ENCODE measurements around the gene PRKCSH. TPM values are rescaled to one million over a fixed set of nuclear protein-coding genes. Genes with fewer than 3 reads are reported as not detected.
"Not testable (repeated sequence)": the region's sequence is repeated elsewhere in the genome, so short reads cannot be mapped to it uniquely, and the experiment has no call there.

PRKCSH gene
- total RNA-seq, 2 experiments from 2014 or later: 321 to 338 TPM

DNA sequence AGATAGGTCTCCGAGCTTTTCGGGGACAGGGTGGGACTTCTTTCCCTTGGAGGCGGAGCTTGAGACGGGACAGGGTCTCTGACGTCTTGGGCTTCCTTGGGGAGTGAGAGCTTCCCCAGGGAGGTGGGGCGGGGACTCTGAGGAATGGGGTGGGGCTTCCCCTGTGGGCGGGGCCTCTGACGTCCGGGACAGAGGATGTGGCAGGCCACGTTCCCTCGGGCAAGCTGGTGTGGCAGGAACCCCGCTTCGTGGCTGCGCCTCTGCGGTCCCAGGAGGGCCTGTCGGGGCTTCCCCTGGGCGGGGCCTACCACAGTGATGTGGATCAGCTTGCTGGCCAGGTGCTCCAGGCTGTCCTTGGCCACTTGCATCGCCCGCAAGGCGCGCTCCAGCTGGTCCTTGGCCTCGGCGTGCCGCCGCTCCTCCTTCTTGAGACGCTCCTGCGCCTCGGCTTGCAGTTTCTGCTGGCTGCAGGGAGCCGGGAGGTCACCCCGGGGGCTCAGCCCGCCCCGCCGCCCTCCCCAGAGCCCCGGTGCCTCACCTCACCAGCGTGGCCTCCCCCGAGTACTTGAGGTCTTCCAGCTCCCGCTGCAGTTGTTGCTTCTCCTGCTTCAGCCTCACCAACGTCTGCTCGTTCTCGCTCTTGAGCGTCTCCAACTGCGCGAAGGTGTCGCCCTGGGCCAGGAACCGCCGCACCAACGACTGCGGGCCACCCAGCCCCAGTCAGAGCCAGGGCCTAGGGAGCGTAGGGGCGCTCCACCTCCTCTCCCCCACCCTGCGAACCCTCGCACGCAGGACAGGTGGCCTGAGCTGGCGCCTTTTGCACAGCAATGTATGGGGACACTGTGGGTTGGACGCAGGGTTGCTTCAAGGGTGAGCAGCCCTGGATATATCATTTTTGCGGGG, 13.0 kb upstream of the PRKCSH start:
- Mint-ChIP-seq H3K4me3 (peak overlapping the region; percentile 49), H3K27ac (peak overlapping the region; percentile 36), H3K9me3 (peaks cover 2% of the 10 kb centered on the region), H3K36me3 (ENCODE audit: low read depth) (no peaks in the 10 kb centered on the region), H3K27me3 (peaks cover 57% of the 10 kb centered on the region), H3K4me1 (peaks cover 34% of the 10 kb centered on the region)
- POLR2A ChIA-PET: interaction anchor here (0.6 kb wide), 2 partner anchors 12 to 152 kb away, joined by 3 read pairs; partner anchors contain the start of gene ODAD3
- CTCF ChIA-PET: interaction anchor here (0.5 to 4.5 kb wide), 9 partner anchors 13 to 763 kb away, joined by 3 to 26 read pairs (median 4); partner anchors contain the start of genes ODAD3 and PRKCSH
- peak; percentile 62 for DNase-seq

GRCh38 chr19:11423164-11423790, 12.2 kb upstream of the PRKCSH start:
- Mint-ChIP-seq H3K27ac (no peak overlapping the region), H3K27me3 (peaks cover 50% of the 10 kb centered on the region), H3K36me3 (ENCODE audit: low read depth) (no peaks in the 10 kb centered on the region), H3K9me3 (peaks cover 2% of the 10 kb centered on the region), H3K4me3 (no peak overlapping the region), H3K4me1 (peaks cover 34% of the 10 kb centered on the region)
- ChIA-PET CTCF (interaction anchor here (0.6 to 3.7 kb wide), 7 partner anchors 12 to 158 kb away, joined by 3 to 18 read pairs (median 3); partner anchors contain the start of genes ODAD3 and PRKCSH), POLR2A (interaction anchor here (0.6 kb wide), 1 partner anchor 153 kb away, joined by 3 read pairs; no protein-coding TSS in a partner anchor)
- no peak for DNase-seq

DNA sequence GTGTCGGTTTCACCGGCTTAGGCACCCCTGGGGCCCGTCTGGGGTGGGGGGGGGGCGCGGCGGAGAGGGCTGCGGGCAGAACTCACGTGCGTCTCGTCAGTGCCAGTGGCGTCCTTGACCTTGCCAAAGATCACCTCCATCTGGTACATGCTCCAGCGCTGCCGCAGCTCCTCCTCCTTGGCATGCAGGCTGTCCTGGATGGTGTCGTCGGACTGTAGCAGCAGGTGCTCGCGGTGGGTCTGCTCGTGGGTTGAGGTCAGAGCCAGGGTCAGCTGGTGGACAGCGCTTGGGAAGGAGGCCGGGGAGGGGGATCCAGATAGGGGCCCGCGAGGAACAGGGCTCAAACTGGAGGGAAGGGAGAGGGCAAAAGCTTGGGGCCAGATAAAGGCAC, 11.6 kb upstream of the PRKCSH start:
- CTCF ChIA-PET: interaction anchor here (0.6 to 3.7 kb wide), 5 partner anchors 11 to 157 kb away, joined by 3 to 18 read pairs (median 6); partner anchors contain the start of genes ODAD3 and PRKCSH
- H3K4me3 Mint-ChIP-seq: no peak overlapping the region
- DNase-seq: no peak
- H3K9me3 Mint-ChIP-seq: peaks cover 2% of the 10 kb centered on the region
- peaks cover 34% of the 10 kb centered on the region for H3K4me1 Mint-ChIP-seq
- peaks cover 44% of the 10 kb centered on the region for H3K27me3 Mint-ChIP-seq
- H3K27ac Mint-ChIP-seq: no peak overlapping the region
- no peaks in the 10 kb centered on the region for H3K36me3 Mint-ChIP-seq (ENCODE audit: low read depth)
- POLR2A ChIA-PET: no interaction called here

GRCh38 chr19:11425719-11426457, 9.5 kb upstream of the PRKCSH start:
- Mint-ChIP-seq H3K4me1 (peaks cover 26% of the 10 kb centered on the region), H3K9me3 (peaks cover 2% of the 10 kb centered on the region), H3K27ac (no peak overlapping the region), H3K27me3 (peaks cover 32% of the 10 kb centered on the region), H3K36me3 (ENCODE audit: low read depth) (no peaks in the 10 kb centered on the region), H3K4me3 (no peak overlapping the region)
- ChIA-PET POLR2A (no interaction called here), CTCF (interaction anchor here (1.4 kb wide), 1 partner anchor 9 kb away, joined by 7 read pairs; the partner anchor contains the start of genes ODAD3 and PRKCSH)
- DNase-seq: no peak

DNA sequence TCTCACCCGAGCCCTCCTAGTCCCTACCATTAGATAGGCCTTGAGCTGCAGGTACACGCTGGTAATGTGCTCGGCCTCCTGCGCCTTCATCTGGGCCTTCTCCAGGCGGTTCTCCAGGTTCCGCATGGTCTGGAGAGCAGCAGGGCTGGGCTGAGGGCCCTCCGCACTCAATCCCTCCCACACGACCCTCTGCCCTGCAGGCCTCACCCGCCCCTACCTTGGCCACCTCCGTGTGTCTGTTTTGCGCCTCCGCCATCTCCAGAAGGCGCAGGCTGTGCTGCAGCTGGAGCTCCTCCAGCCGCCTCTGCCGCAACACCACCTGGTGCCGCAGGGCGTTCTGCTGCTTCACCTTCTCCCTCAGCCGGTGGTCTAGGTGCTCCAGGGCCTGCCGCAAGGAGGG, 8.8 kb upstream of the PRKCSH start:
- no peaks in the 10 kb centered on the region for H3K36me3 Mint-ChIP-seq (ENCODE audit: low read depth)
- H3K4me3 Mint-ChIP-seq: no peak overlapping the region
- H3K27ac Mint-ChIP-seq: no peak overlapping the region
- no peak for DNase-seq
- ChIA-PET CTCF (interaction anchor here (1.4 kb wide), 1 partner anchor 8 kb away, joined by 7 read pairs; the partner anchor contains the start of genes ODAD3 and PRKCSH), POLR2A (no interaction called here)
- H3K27me3 Mint-ChIP-seq: peaks cover 24% of the 10 kb centered on the region
- peaks cover 19% of the 10 kb centered on the region for H3K4me1 Mint-ChIP-seq
- H3K9me3 Mint-ChIP-seq: peaks cover 2% of the 10 kb centered on the region

DNA sequence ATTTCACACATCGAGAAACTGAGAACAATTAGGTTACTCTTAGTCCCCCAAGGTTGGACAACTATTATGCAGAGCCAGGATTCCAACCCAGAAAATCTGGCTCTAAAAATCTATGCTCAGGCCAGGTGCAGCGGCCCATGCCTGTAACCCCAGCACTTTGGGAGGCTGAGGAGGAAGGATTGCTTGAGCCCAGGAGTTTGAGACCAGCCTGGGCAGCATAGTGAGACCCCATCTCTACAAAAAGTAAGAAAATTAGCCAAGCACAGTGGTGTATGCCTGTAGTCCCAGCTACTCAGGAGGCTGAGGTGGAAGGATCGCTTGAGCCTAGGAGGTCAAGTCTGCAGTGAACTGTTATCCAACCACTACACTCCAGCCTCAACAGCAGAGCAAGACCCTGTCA, 1.9 kb upstream of the PRKCSH start:
- H3K4me3 Mint-ChIP-seq, H3K27me3 Mint-ChIP-seq, POLR2A ChIA-PET, DNase-seq, CTCF ChIA-PET, H3K27ac Mint-ChIP-seq, H3K9me3 Mint-ChIP-seq: not testable (repeated sequence)
- H3K4me1 Mint-ChIP-seq: peaks cover 27% of the 10 kb centered on the region
- H3K36me3 Mint-ChIP-seq (ENCODE audit: low read depth): peaks cover 17% of the 10 kb centered on the region

DNA sequence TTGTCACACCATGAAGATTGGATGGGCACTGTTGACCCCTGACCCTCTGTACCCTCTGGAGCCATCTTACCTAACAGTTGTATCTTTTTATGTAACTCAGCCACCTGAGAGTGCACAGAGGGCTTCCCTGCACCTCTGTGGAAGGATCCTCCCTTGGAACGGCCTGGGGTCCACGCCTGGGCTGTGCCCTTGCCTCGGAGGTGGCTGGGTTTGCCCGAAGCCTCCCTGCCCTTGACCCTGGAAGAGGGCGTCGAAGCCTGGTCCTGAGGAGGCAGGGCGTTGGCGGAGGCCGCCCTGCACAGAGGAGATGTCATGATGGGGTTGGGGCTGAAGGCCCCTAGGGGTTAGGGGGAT, 755 bp upstream of the PRKCSH start:
- Mint-ChIP-seq H3K4me3 (peak overlapping the region; percentile 98), H3K4me1 (peaks cover 27% of the 10 kb centered on the region), H3K27ac (peak overlapping the region; percentile 96), H3K27me3 (peaks cover 2% of the 10 kb centered on the region), H3K9me3 (no peaks in the 10 kb centered on the region), H3K36me3 (ENCODE audit: low read depth) (peaks cover 20% of the 10 kb centered on the region)
- CTCF ChIA-PET: interaction anchor here (0.6 to 2.1 kb wide), 24 partner anchors 8 to 275 kb away, joined by 3 to 26 read pairs (median 4); partner anchors contain the start of genes CCDC159, EPOR, RGL3 and TMEM205
- no peak for DNase-seq
- POLR2A ChIA-PET: interaction anchor here (1.0 kb wide), 2 partner anchors 12 to 53 kb away, joined by 3 to 7 read pairs; no protein-coding TSS in a partner anchor

GRCh38 chr19:11435833-11436313, 438 bp downstream of the PRKCSH start:
- Mint-ChIP-seq H3K9me3 (no peaks in the 10 kb centered on the region), H3K27ac (peak overlapping the region; percentile 96), H3K27me3 (no peaks in the 10 kb centered on the region), H3K4me3 (peak overlapping the region; percentile 98), H3K36me3 (ENCODE audit: low read depth) (peaks cover 22% of the 10 kb centered on the region), H3K4me1 (peaks cover 29% of the 10 kb centered on the region)
- CTCF ChIA-PET: interaction anchor here (0.6 to 2.1 kb wide), 26 partner anchors 8 to 1891 kb away, joined by 3 to 26 read pairs (median 4); partner anchors contain the start of genes ELAVL3, EPOR, RAB3D and RGL3
- POLR2A ChIA-PET: no interaction called here
- DNase-seq: peak; percentile 20

DNA sequence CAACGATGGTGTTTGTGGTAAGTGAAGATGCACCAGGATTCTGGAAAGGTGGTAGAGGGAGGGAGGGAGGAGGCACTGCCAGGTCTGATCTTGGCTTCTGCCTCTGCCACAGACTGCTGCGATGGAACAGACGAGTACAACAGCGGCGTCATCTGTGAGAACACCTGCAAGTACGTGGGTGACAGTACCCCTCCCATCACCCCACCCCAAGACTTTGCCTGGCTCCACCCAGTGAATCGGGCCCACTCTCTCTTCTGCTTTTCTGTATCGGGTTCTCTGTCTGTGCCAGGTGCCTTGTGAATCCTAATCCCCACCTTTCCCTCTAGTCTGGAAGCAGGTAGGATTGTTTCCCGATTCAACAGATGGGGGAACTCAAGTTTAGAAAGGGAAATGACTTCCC, 2.5 kb downstream of the PRKCSH start:
- Mint-ChIP-seq H3K4me3 (peak overlapping the region; percentile 49), H3K27ac (peak overlapping the region; percentile 65)

GRCh38 chr19:11444059-11444458, 8.6 kb downstream of the PRKCSH start:
- peaks cover 5% of the 10 kb centered on the region for H3K4me1 Mint-ChIP-seq
- H3K9me3 Mint-ChIP-seq: no peaks in the 10 kb centered on the region
- ChIA-PET POLR2A (no interaction called here), CTCF (interaction anchor here (1.1 to 2.0 kb wide), 3 partner anchors 9 to 39 kb away, joined by 3 to 8 read pairs (median 7); partner anchors contain the start of genes ODAD3 and PRKCSH)
- no peaks in the 10 kb centered on the region for H3K27me3 Mint-ChIP-seq
- H3K4me3 Mint-ChIP-seq: no peak overlapping the region
- H3K27ac Mint-ChIP-seq: no peak overlapping the region
- no peak for DNase-seq
- H3K36me3 Mint-ChIP-seq (ENCODE audit: low read depth): peaks cover 24% of the 10 kb centered on the region

More for the DNA sequence above, 2.5 kb downstream of the PRKCSH start:
- peaks cover 38% of the 10 kb centered on the region for H3K36me3 Mint-ChIP-seq (ENCODE audit: low read depth)
- H3K27me3 Mint-ChIP-seq: no peaks in the 10 kb centered on the region
- no peaks in the 10 kb centered on the region for H3K9me3 Mint-ChIP-seq
- H3K4me1 Mint-ChIP-seq: peaks cover 32% of the 10 kb centered on the region
- ChIA-PET POLR2A (no interaction called here), CTCF (interaction anchor here (0.6 kb wide), 1 partner anchor 148 kb away, joined by 3 read pairs; no protein-coding TSS in a partner anchor)
- no peak for DNase-seq

DNA sequence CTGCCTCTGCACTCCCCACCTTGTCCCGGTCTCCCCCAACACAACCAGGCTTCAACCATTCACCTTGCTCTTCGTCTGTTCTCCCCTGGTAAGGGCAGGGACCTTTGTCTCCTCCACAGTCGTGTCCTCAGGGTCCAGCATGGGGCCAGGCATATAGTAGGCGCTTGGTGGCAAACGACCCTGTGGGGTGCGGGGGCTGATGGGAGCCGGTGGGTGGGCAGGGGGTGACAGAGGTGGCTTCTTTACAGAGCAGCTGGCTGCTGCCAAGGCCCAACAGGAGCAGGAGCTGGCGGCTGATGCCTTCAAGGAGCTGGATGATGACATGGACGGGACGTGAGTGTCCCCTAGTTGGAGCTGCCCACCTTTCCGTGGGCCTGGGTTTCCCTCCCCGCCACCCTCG, 9.7 kb downstream of the PRKCSH start:
- Mint-ChIP-seq H3K9me3 (no peaks in the 10 kb centered on the region), H3K4me3 (no peak overlapping the region), H3K27ac (no peak overlapping the region), H3K27me3 (no peaks in the 10 kb centered on the region), H3K4me1 (peaks cover 5% of the 10 kb centered on the region), H3K36me3 (ENCODE audit: low read depth) (peaks cover 23% of the 10 kb centered on the region)
- POLR2A ChIA-PET: no interaction called here
- CTCF ChIA-PET: interaction anchor here (0.6 to 1.3 kb wide), 4 partner anchors 10 to 282 kb away, joined by 3 to 7 read pairs (median 4); partner anchors contain the start of genes ODAD3, PRKCSH and SWSAP1
- no peak for DNase-seq

DNA sequence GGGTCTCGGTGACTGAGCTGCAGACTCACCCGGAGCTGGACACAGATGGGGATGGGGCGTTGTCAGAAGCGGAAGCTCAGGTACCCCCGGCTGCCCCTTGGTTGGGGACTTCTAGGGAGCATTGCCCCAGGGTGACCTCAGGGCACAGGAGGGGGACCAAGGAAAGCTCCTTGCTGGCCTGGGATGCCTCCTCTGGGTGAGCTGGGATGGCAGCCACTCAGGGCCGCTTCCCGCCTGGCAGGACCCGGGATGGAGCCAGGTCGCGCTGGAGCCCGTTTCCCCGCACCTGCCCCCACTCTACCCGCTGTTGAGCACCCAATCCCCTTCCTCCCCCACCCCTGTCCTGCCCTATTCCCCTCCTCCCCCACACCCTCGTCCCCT, 10.8 kb downstream of the PRKCSH start:
- DNase-seq: no peak
- no peak overlapping the region for H3K27ac Mint-ChIP-seq
- H3K27me3 Mint-ChIP-seq: no peaks in the 10 kb centered on the region
- ChIA-PET CTCF (interaction anchor here (0.9 to 1.3 kb wide), 4 partner anchors 11 to 202 kb away, joined by 3 to 7 read pairs (median 4); partner anchors contain the start of genes ODAD3, PRKCSH and SWSAP1), POLR2A (no interaction called here)
- no peaks in the 10 kb centered on the region for H3K4me1 Mint-ChIP-seq
- no peaks in the 10 kb centered on the region for H3K9me3 Mint-ChIP-seq
- H3K4me3 Mint-ChIP-seq: no peak overlapping the region
- peaks cover 18% of the 10 kb centered on the region for H3K36me3 Mint-ChIP-seq (ENCODE audit: low read depth)

Measured in activated CD4-positive, alpha-beta T cell treated with anti-CD3 and anti-CD28 coated beads, Interleukin-2, amount 10 ng/mL, durations not matched to agents 7 days and 5 days (primary cell).